Gastroesophageal sphincter (tissue), 3 donors: Measurements from ENCODE around the gene ZNF235.

Experiments used
- CTCF ChIP-seq, 4 experiments: fragments of 200-600 bp in 2 of 4; fragments of 450-650 bp in 2 of 4; sonication (generic) in 1 of 4; IDR thresholded peaks; one replicate each; pipeline ENCODE4 v1.5.1; 2017 to 2019; ENCODE audit warnings: antibody characterized with exemption in 4 of 4, mild to moderate bottlenecking in 2 of 4, moderate library complexity in 2 of 4
- POLR2A ChIP-seq, 2 donors: fragments of 450-650 bp; IDR thresholded peaks; one replicate each; pipeline ENCODE4 v1.6.1; 2017; ENCODE audit warnings: antibody characterized with exemption in 2 of 2, mild to moderate bottlenecking in 2 of 2, moderate library complexity in 1 of 2
- POLR2AphosphoS5 ChIP-seq: sonication (generic); formaldehyde crosslinking; IDR thresholded peaks from one replicate; pipeline ENCODE4 v1.6.1; 2017; ENCODE audit warnings: antibody characterized with exemption

GRCh38 chr19:44344255-44344654, 39.4 kb upstream of the ZNF235 start:
- TF ChIP-seq CTCF (IDR thresholded peaks at IDR 0.05) (no peak), POLR2A (IDR thresholded peaks at IDR 0.05) (no peak), POLR2AphosphoS5 (no peak)
